ENCODE data around the gene CLCN5. TPM values are rescaled to one million over a fixed set of nuclear protein-coding genes. Genes with fewer than 3 reads are reported as not detected.

The CLCN5 gene
- total RNA-seq, 2 donors from 2014 or later: 6.3 to 9.6 TPM

- Histone ChIP-seq H3K27me3 (replicated peaks; ENCODE audit: insufficient read depth) (no peaks in the 10 kb centered on the region), H3K4me1 (ENCODE audit: control insufficient read depth in 1 of 2, low read depth in 2 of 2) (no peaks in the 10 kb centered on the region), H3K27ac (no peak overlapping the region), H3K36me3 (no peaks in the 10 kb centered on the region), H3K4me3 (no peak overlapping the region), H3K9me3 (no peaks in the 10 kb centered on the region)
- no peak for TF ChIP-seq CTCF (IDR thresholded peaks at IDR 0.05)
- no peak for DNase-seq (ENCODE audit: low spot score)
- no peak for ATAC-seq (ENCODE audit: insufficient number of reproducible peaks, low FRiP score, low read depth)
These were observed 149.7 kb downstream of the CLCN5 start for GRCh38 chrX:50072110-50072509.

GRCh38 chrX:50073601-50074000 lies 151.2 kb downstream of the CLCN5 start:
- Histone ChIP-seq H3K36me3 (no peaks in the 10 kb centered on the region), H3K4me1 (ENCODE audit: control insufficient read depth in 1 of 2, low read depth in 2 of 2) (no peaks in the 10 kb centered on the region), H3K27ac (no peak overlapping the region), H3K4me3 (no peak overlapping the region), H3K9me3 (no peaks in the 10 kb centered on the region), H3K27me3 (replicated peaks; ENCODE audit: insufficient read depth) (no peaks in the 10 kb centered on the region)
- no peak for TF ChIP-seq CTCF (IDR thresholded peaks at IDR 0.05)
- DNase-seq (ENCODE audit: low spot score) (no peak), ATAC-seq (ENCODE audit: insufficient number of reproducible peaks, low FRiP score, low read depth) (no peak)

- Histone ChIP-seq H3K4me1 (ENCODE audit: control insufficient read depth in 1 of 2, low read depth in 2 of 2) (no peaks in the 10 kb centered on the region), H3K27me3 (replicated peaks; ENCODE audit: insufficient read depth) (no peaks in the 10 kb centered on the region), H3K27ac (no peak overlapping the region), H3K36me3 (no peaks in the 10 kb centered on the region), H3K4me3 (no peak overlapping the region), H3K9me3 (no peaks in the 10 kb centered on the region)
- TF ChIP-seq CTCF (IDR thresholded peaks at IDR 0.05): no peak
- no peak for ATAC-seq (ENCODE audit: insufficient number of reproducible peaks, low FRiP score, low read depth)
- DNase-seq (ENCODE audit: low spot score): no peak
These were observed 153.4 kb downstream of the CLCN5 start for GRCh38 chrX:50075630-50076339.

- Histone ChIP-seq H3K9me3 (no peaks in the 10 kb centered on the region), H3K27ac (no peak overlapping the region), H3K4me1 (ENCODE audit: control insufficient read depth in 1 of 2, low read depth in 2 of 2) (no peaks in the 10 kb centered on the region), H3K4me3 (no peak overlapping the region), H3K36me3 (no peaks in the 10 kb centered on the region), H3K27me3 (replicated peaks; ENCODE audit: insufficient read depth) (no peaks in the 10 kb centered on the region)
- TF ChIP-seq CTCF (IDR thresholded peaks at IDR 0.05): no peak
- no peak for DNase-seq (ENCODE audit: low spot score)
- ATAC-seq (ENCODE audit: insufficient number of reproducible peaks, low FRiP score, low read depth): no peak
These were observed 159.0 kb downstream of the CLCN5 start for GRCh38 chrX:50081282-50081889.

GRCh38 chrX:50082741-50083140 lies 160.3 kb downstream of the CLCN5 start:
- no peak for TF ChIP-seq CTCF (IDR thresholded peaks at IDR 0.05)
- DNase-seq (ENCODE audit: low spot score): no peak

More at GRCh38 chrX:50082741-50083140, 160.3 kb downstream of the CLCN5 start:
- Histone ChIP-seq H3K27me3 (replicated peaks; ENCODE audit: insufficient read depth) (no peaks in the 10 kb centered on the region), H3K36me3 (no peaks in the 10 kb centered on the region), H3K9me3 (no peaks in the 10 kb centered on the region), H3K27ac (no peak overlapping the region), H3K4me3 (no peak overlapping the region), H3K4me1 (ENCODE audit: control insufficient read depth in 1 of 2, low read depth in 2 of 2) (no peaks in the 10 kb centered on the region)
- no peak for ATAC-seq (ENCODE audit: insufficient number of reproducible peaks, low FRiP score, low read depth)

All from thoracic aorta (tissue), 2 donors.